Measurements from ENCODE around the gene PCDHGA3.

The PCDHGA3 gene

DNA sequence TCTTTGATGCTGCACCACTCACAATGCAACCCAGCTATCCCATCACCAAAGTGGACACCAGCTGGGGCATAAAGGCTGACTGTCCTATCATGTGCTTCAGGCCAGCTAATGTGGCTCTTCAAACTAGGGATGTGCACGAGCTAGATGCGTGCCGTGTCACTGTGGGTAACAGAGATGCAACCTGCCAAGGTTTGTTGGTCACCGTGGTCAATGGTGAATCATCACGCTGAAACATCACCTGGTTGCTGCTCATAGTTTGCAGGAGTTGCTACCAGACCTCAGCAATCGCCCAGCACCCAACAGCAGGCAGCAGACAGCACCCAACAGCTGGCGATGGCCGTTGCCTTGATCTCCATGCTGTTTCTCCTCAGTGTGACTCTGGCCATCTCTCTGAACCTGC lies 15.4 kb upstream of the PCDHGA3 start:
- TF ChIP-seq POLR2AphosphoS5 (IDR thresholded peaks at IDR 0.05; ENCODE audit: low read depth, low read length) = no peak
- no peak for TF ChIP-seq FOXP2 (optimal IDR thresholded peaks at IDR 0.05; ENCODE audit: borderline replicate concordance, extremely low read depth, extremely low read length, insufficient read depth)
- no peak for TF ChIP-seq TAF1 (IDR thresholded peaks at IDR 0.05; ENCODE audit: borderline replicate concordance, insufficient read depth, low read length)
- TF ChIP-seq, protein P1, sequence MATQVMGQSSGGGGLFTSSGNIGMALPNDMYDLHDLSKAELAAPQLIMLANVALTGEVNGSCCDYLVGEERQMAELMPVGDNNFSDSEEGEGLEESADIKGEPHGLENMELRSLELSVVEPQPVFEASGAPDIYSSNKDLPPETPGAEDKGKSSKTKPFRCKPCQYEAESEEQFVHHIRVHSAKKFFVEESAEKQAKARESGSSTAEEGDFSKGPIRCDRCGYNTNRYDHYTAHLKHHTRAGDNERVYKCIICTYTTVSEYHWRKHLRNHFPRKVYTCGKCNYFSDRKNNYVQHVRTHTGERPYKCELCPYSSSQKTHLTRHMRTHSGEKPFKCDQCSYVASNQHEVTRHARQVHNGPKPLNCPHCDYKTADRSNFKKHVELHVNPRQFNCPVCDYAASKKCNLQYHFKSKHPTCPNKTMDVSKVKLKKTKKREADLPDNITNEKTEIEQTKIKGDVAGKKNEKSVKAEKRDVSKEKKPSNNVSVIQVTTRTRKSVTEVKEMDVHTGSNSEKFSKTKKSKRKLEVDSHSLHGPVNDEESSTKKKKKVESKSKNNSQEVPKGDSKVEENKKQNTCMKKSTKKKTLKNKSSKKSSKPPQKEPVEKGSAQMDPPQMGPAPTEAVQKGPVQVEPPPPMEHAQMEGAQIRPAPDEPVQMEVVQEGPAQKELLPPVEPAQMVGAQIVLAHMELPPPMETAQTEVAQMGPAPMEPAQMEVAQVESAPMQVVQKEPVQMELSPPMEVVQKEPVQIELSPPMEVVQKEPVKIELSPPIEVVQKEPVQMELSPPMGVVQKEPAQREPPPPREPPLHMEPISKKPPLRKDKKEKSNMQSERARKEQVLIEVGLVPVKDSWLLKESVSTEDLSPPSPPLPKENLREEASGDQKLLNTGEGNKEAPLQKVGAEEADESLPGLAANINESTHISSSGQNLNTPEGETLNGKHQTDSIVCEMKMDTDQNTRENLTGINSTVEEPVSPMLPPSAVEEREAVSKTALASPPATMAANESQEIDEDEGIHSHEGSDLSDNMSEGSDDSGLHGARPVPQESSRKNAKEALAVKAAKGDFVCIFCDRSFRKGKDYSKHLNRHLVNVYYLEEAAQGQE (IDR thresholded peaks at IDR 0.05; ENCODE audit: insufficient read depth in 1 of 2, low read depth in 2 of 2, low read length in 2 of 2) = no peak
- no peak for TF ChIP-seq SIN3A (IDR thresholded peaks at IDR 0.05; ENCODE audit: borderline replicate concordance, insufficient read depth, low read length)

DNA sequence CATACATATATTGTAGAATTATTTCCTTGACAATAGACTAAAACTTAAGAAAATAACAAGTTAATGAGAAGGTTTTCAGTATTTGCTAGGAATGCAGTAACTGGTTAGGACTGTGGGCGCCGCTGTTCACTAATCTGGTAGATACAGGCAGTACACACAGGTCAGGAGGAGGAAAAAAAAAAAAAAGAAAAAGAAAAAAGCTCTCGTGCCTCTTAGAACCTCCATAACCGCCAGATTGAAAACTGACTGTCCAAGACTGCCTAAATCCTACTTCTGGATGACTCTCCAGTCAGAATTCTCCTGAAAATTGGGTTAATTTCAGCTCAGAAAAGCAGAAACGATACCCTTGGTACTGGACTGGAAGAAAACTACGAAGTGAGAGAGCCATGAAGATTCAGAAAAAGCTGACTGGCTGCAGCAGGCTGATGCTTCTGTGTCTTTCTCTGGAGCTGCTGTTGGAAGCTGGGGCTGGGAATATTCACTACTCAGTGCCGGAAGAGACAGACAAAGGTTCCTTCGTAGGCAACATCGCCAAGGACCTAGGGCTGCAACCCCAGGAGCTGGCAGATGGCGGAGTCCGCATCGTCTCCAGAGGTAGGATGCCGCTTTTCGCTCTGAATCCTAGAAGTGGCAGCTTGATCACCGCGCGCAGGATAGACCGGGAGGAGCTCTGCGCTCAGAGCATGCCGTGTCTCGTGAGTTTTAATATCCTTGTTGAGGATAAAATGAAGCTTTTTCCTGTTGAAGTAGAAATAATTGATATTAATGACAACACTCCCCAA lies 13.1 kb upstream of the PCDHGA3 start, which contains the start of gene PCDHGA1:
TSS of gene PCDHGA1 (plus strand) at position 216 of the 782 bp plus-strand sequence.
- TF ChIP-seq, protein P1 (IDR thresholded peaks at IDR 0.05; ENCODE audit: insufficient read depth in 1 of 2, low read depth in 2 of 2, low read length in 2 of 2) = no peak
- TF ChIP-seq FOXP2 (optimal IDR thresholded peaks at IDR 0.05; ENCODE audit: borderline replicate concordance, extremely low read depth, extremely low read length, insufficient read depth) (no peak), SIN3A (IDR thresholded peaks at IDR 0.05; ENCODE audit: borderline replicate concordance, insufficient read depth, low read length) (no peak), POLR2AphosphoS5 (IDR thresholded peaks at IDR 0.05; ENCODE audit: low read depth, low read length) (no peak), TAF1 (IDR thresholded peaks at IDR 0.05; ENCODE audit: borderline replicate concordance, insufficient read depth, low read length) (no peak)

DNA sequence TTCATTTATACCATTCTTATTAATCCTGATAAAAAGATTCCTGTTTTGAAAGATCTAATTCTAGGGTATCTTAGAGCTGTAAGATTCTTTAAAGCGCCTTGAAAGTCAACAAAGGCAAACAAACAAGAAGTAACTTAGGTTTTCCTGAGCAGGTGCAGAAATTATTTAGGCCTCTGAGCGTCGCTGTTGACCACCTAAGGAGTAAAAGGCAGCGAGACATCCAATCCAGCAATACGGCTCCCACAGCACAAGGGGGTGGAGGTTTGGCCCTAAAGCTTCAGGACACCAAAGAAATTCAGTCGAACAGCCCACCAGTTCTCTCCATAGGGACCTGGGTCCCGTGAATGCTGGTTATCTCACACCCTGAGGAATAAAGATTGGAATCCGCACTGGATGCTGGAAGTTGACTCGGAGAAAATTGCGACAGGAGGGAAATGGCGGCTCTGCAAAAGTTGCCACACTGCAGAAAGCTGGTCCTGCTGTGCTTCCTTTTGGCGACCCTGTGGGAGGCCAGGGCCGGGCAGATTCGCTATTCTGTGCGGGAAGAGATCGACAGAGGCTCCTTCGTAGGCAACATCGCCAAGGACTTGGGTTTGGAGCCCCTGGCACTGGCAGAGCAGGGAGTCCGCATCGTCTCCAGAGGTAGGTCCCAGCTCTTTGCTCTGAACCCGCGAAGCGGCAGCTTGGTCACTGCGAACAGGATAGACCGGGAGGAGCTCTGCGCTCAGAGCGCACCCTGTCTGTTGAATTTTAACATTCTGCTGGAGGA lies 4.9 kb upstream of the PCDHGA3 start, which contains the start of gene PCDHGA2:
TSS of gene PCDHGA2 (plus strand) at position 223 of the 769 bp plus-strand sequence.
- TF ChIP-seq, protein P1 (IDR thresholded peaks at IDR 0.05; ENCODE audit: insufficient read depth in 1 of 2, low read depth in 2 of 2, low read length in 2 of 2) = no peak
- TF ChIP-seq POLR2AphosphoS5 (IDR thresholded peaks at IDR 0.05; ENCODE audit: low read depth, low read length) (no peak), SIN3A (IDR thresholded peaks at IDR 0.05; ENCODE audit: borderline replicate concordance, insufficient read depth, low read length) (no peak)

DNA sequence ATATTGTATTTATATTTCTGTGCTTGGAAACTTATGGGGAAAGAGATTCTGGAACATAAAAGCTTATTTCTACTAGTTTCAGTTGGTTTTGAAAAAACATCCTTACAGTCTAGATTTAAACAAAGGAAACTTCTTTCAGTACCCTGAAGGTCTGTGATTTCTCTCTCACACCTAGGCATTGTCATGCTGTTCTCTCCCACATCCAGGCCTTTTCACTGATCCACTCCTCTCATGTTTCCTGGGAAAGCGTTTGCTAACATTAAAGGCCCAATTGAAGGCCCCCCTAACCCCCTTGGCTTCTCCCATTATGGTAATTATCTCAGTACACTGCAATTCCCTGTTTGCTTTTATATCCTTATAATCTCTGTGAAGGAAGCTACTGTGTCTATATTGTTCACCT lies 856 bp upstream of the PCDHGA3 start:
- TF ChIP-seq POLR2AphosphoS5 (IDR thresholded peaks at IDR 0.05; ENCODE audit: low read depth, low read length) (no peak), TAF1 (IDR thresholded peaks at IDR 0.05; ENCODE audit: borderline replicate concordance, insufficient read depth, low read length) (no peak), FOXP2 (optimal IDR thresholded peaks at IDR 0.05; ENCODE audit: borderline replicate concordance, extremely low read depth, extremely low read length, insufficient read depth) (no peak), SIN3A (IDR thresholded peaks at IDR 0.05; ENCODE audit: borderline replicate concordance, insufficient read depth, low read length) (no peak)
- TF ChIP-seq, protein P1 (IDR thresholded peaks at IDR 0.05; ENCODE audit: insufficient read depth in 1 of 2, low read depth in 2 of 2, low read length in 2 of 2) = no peak
